Vagina (tissue), 2 donors: ENCODE results near the gene BMP10. TPM values are rescaled to one million over a fixed set of nuclear protein-coding genes. Genes with fewer than 3 reads are reported as not detected.

Experiments used
- DNase-seq, 2 donors: peaks; one replicate each; pipeline ENCODE4 v3.0.0-alpha.2; 2017; ENCODE audit errors: extremely low spot score in 2 of 2
- H3K27ac ChIP-seq: fragments of 200-600 bp; sonication (generic); one replicate; pipeline ENCODE4 v1.5.1; 2019
- H3K27me3 ChIP-seq: fragments of 200-600 bp; sonication (generic); one replicate; pipeline ENCODE4 v1.5.1; 2019
- H3K36me3 ChIP-seq, 2 donors: fragments of 200-600 bp; sonication (generic); one replicate each; pipeline ENCODE4 v1.5.1; 2017 to 2019
- H3K4me1 ChIP-seq: fragments of 200-600 bp; sonication (generic); one replicate; pipeline ENCODE4 v1.5.1; 2019
- H3K4me3 ChIP-seq, 2 donors: fragments of 200-600 bp; sonication (generic); 1 replicate in 1 of 2; 2 replicates in 1 of 2; pipeline ENCODE4 v1.5.1; 2016 to 2019
- H3K9me3 ChIP-seq: fragments of 200-600 bp; sonication (generic); one replicate; pipeline ENCODE4 v1.5.1; 2019
- CTCF ChIP-seq, 3 experiments: fragments of 450-650 bp in 2 of 3; fragments of 200-600 bp in 1 of 3; sonication (generic) in 1 of 3; IDR thresholded peaks; one replicate each; pipeline ENCODE4 v1.5.1; 2017 to 2019; ENCODE audit warnings: antibody characterized with exemption in 3 of 3, mild to moderate bottlenecking in 2 of 3, moderate library complexity in 2 of 3
- POLR2A ChIP-seq, 2 donors: fragments of 450-650 bp; IDR thresholded peaks; one replicate each; pipeline ENCODE4 v1.6.1; 2017; ENCODE audit warnings: antibody characterized with exemption in 2 of 2, mild to moderate bottlenecking in 2 of 2, moderate library complexity in 2 of 2
- POLR2AphosphoS5 ChIP-seq, 2 donors: sonication (generic); formaldehyde crosslinking; IDR thresholded peaks; one replicate each; pipeline ENCODE4 v1.9.0; 2017; ENCODE audit warnings: antibody characterized with exemption in 2 of 2, mild to moderate bottlenecking in 2 of 2, low read depth in 1 of 2; ENCODE audit not compliant: insufficient read depth in 1 of 2
- intact Hi-C: fragments of 100-400 bp; cut with DNase I; formaldehyde crosslinking; loops from one replicate; pipeline ENCODE4 v1.15.1; 2023
- total RNA-seq: library from RNA; depleted of rRNA; stranded (reverse); fragments of >200 nt; gene quantifications from one replicate; pipeline ENCODE4 v1.2.3, GENCODE V29; 2016

Gene BMP10
- total RNA-seq, 1 donor from 2014 or later = not detected

- Histone ChIP-seq H3K4me3 (no peak overlapping the region), H3K9me3 (no peaks in the 10 kb centered on the region), H3K36me3 (no peaks in the 10 kb centered on the region), H3K27ac (no peak overlapping the region), H3K27me3 (no peaks in the 10 kb centered on the region), H3K4me1 (no peaks in the 10 kb centered on the region)
- no peak for DNase-seq
- intact Hi-C loops = no loop called here
- TF ChIP-seq POLR2AphosphoS5 (IDR thresholded peaks at IDR 0.05; ENCODE audit: insufficient read depth in 1 of 2, low read depth in 1 of 2) (no peak), CTCF (IDR thresholded peaks at IDR 0.05) (no peak), POLR2A (IDR thresholded peaks at IDR 0.05) (no peak)
Observed at GRCh38 chr2:68878753-68879152, 7.6 kb upstream of the BMP10 start.

- Histone ChIP-seq H3K36me3 (no peaks in the 10 kb centered on the region), H3K4me1 (no peaks in the 10 kb centered on the region), H3K27ac (no peak overlapping the region), H3K9me3 (no peaks in the 10 kb centered on the region), H3K27me3 (no peaks in the 10 kb centered on the region), H3K4me3 (no peak overlapping the region)
- TF ChIP-seq CTCF (IDR thresholded peaks at IDR 0.05) = no peak
- no peak for TF ChIP-seq POLR2AphosphoS5 (IDR thresholded peaks at IDR 0.05; ENCODE audit: insufficient read depth in 1 of 2, low read depth in 1 of 2)
- no peak for DNase-seq
- intact Hi-C loops = no loop called here
Observed at GRCh38 chr2:68878071-68878711, 7.0 kb upstream of the BMP10 start.

GRCh38 chr2:68877079-68877772 is 6.0 kb upstream of the BMP10 start:
- Histone ChIP-seq H3K27ac (no peak overlapping the region), H3K4me3 (no peak overlapping the region), H3K4me1 (no peaks in the 10 kb centered on the region), H3K9me3 (no peaks in the 10 kb centered on the region), H3K36me3 (no peaks in the 10 kb centered on the region), H3K27me3 (no peaks in the 10 kb centered on the region)
- TF ChIP-seq CTCF (IDR thresholded peaks at IDR 0.05) = no peak
- TF ChIP-seq POLR2A (IDR thresholded peaks at IDR 0.05) = no peak
- DNase-seq = no peak
- intact Hi-C loops = no loop called here

- no peak for DNase-seq
- intact Hi-C loops = no loop called here
- Histone ChIP-seq H3K4me1 (no peaks in the 10 kb centered on the region), H3K27ac (no peak overlapping the region), H3K27me3 (no peaks in the 10 kb centered on the region), H3K4me3 (no peak overlapping the region), H3K9me3 (no peaks in the 10 kb centered on the region), H3K36me3 (no peaks in the 10 kb centered on the region)
- TF ChIP-seq CTCF (IDR thresholded peaks at IDR 0.05) = no peak
Observed at GRCh38 chr2:68870215-68870614, 982 bp downstream of the BMP10 start.

GRCh38 chr2:68865108-68865507 is 6.1 kb downstream of the BMP10 start:
- Histone ChIP-seq H3K36me3 (no peaks in the 10 kb centered on the region), H3K27me3 (no peaks in the 10 kb centered on the region), H3K4me1 (no peaks in the 10 kb centered on the region), H3K9me3 (no peaks in the 10 kb centered on the region), H3K27ac (no peak overlapping the region), H3K4me3 (no peak overlapping the region)
- intact Hi-C loops = no loop called here
- TF ChIP-seq POLR2AphosphoS5 (IDR thresholded peaks at IDR 0.05; ENCODE audit: insufficient read depth in 1 of 2, low read depth in 1 of 2) (no peak), CTCF (IDR thresholded peaks at IDR 0.05) (no peak), POLR2A (IDR thresholded peaks at IDR 0.05) (no peak)
- no peak for DNase-seq
